Parathyroid adenoma (tissue), 2 donors: Measurements from ENCODE around the gene CYTH4.

Source experiments
- H2AFZ ChIP-seq: fragments of 300-600 bp; sonication (generic); one replicate; pipeline ENCODE4 v1.7.0; 2017; ENCODE audit warnings: antibody characterized with exemption, mild to moderate bottlenecking
- H3K27ac ChIP-seq: fragments of 300-600 bp; sonication (generic); one replicate; pipeline ENCODE4 v1.7.0; 2017
- H3K27me3 ChIP-seq: fragments of 300-600 bp; sonication (generic); one replicate; pipeline ENCODE4 v1.7.0; 2017; ENCODE audit warnings: low read length; ENCODE audit not compliant: control insufficient read depth, insufficient read depth
- H3K36me3 ChIP-seq: fragments of 300-600 bp; sonication (generic); one replicate; pipeline ENCODE4 v1.7.0; 2017; ENCODE audit warnings: low read length; ENCODE audit not compliant: control insufficient read depth, insufficient read depth
- H3K4me1 ChIP-seq: fragments of 300-600 bp; sonication (generic); one replicate; pipeline ENCODE4 v1.7.0; 2017; ENCODE audit warnings: control low read depth
- H3K4me2 ChIP-seq: fragments of 300-600 bp; sonication (generic); one replicate; pipeline ENCODE4 v1.7.0; 2017; ENCODE audit warnings: low read length
- H3K4me3 ChIP-seq: fragments of 300-600 bp; sonication (generic); one replicate; pipeline ENCODE4 v1.7.0; 2017; ENCODE audit warnings: low read depth, low read length
- H3K79me2 ChIP-seq: fragments of 300-600 bp; sonication (generic); one replicate; pipeline ENCODE4 v1.7.0; 2017; ENCODE audit warnings: control low read depth
- H3K9ac ChIP-seq: fragments of 300-600 bp; sonication (generic); one replicate; pipeline ENCODE4 v1.7.0; 2017; ENCODE audit warnings: mild to moderate bottlenecking
- H3K9me3 ChIP-seq: fragments of 300-600 bp; sonication (generic); one replicate; pipeline ENCODE4 v1.7.0; 2017; ENCODE audit warnings: low read length; ENCODE audit not compliant: control insufficient read depth
- TF ChIP-seq, protein P1 (sequence below): fragments of 300-600 bp; sonication (generic); IDR thresholded peaks from one replicate; pipeline ENCODE4 v1.7.0; 2017; ENCODE audit warnings: antibody characterized with exemption, mild to moderate bottlenecking
- donor health status: primary hyperparathyroidism.

CYTH4 gene

DNA sequence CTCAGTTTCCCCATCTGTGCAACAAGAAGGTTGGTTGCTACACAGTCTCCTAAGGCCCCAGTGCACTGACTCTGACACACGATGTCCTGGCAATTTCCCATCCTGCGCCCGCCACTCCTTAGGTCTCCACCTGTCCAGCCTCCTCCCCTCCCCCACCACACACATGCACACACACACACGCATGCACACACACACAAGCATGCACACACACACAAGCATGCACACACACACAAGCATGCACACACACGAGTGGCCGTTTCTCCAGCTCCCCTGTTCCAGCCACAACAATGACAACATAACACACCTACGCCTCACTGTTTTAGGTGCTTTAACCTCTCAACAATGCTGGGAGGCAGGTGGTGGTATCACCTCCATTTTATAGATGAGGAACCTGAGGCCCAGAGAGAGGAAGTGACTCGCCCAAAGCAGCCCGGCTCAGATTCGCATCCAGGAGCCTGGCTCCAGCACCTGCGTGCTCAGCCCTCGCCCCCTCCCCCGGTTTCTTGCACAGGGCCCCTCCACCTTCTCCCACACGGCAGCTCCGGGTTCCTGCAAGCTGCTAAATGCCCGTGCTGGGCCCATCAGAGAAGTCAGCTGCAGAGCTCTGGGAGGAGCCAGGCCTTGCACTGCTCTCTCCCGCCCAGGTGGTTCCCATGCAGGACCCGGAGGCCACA lies 13.0 kb downstream of the CYTH4 start:
- Histone ChIP-seq H3K9me3 (no peaks in the 10 kb centered on the region), H3K4me3 (no peak overlapping the region), H3K9ac (no peak overlapping the region), H3K27me3 (no peaks in the 10 kb centered on the region), H3K4me2 (no peak overlapping the region), H3K79me2 (no peaks in the 10 kb centered on the region), H2AFZ (no peak overlapping the region), H3K4me1 (no peaks in the 10 kb centered on the region), H3K36me3 (no peaks in the 10 kb centered on the region), H3K27ac (no peak overlapping the region)
- TF ChIP-seq, protein P1, sequence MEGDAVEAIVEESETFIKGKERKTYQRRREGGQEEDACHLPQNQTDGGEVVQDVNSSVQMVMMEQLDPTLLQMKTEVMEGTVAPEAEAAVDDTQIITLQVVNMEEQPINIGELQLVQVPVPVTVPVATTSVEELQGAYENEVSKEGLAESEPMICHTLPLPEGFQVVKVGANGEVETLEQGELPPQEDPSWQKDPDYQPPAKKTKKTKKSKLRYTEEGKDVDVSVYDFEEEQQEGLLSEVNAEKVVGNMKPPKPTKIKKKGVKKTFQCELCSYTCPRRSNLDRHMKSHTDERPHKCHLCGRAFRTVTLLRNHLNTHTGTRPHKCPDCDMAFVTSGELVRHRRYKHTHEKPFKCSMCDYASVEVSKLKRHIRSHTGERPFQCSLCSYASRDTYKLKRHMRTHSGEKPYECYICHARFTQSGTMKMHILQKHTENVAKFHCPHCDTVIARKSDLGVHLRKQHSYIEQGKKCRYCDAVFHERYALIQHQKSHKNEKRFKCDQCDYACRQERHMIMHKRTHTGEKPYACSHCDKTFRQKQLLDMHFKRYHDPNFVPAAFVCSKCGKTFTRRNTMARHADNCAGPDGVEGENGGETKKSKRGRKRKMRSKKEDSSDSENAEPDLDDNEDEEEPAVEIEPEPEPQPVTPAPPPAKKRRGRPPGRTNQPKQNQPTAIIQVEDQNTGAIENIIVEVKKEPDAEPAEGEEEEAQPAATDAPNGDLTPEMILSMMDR = no peak

DNA sequence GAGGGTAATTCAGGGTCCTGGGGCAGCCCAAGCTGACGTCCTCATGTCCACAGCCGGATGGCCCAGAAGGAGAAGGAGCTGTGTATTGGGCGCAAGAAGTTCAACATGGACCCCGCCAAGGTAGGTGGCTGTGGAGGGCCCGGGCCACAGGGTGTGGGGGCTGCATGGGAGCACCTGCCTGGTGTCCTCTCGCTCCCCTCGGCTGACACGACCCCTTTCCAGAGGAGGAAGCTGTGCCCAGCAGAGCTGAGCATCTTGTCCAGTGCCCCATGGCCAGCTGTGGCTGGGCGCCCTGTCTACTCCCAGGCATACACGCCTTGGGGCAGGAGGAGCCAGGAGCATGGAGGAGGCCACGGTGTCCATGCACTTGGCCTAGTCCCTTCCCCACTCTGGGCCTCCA lies 13.6 kb downstream of the CYTH4 start:
- H3K36me3 ChIP-seq = no peaks in the 10 kb centered on the region
- TF ChIP-seq, protein P1 = no peak
- no peak overlapping the region for H3K4me2 ChIP-seq
- no peak overlapping the region for H3K27ac ChIP-seq
- no peak overlapping the region for H3K9ac ChIP-seq
- H3K27me3 ChIP-seq = no peaks in the 10 kb centered on the region
- no peak overlapping the region for H2AFZ ChIP-seq
- H3K79me2 ChIP-seq = no peaks in the 10 kb centered on the region
- no peaks in the 10 kb centered on the region for H3K9me3 ChIP-seq
- no peak overlapping the region for H3K4me3 ChIP-seq
- H3K4me1 ChIP-seq = no peaks in the 10 kb centered on the region

GRCh38 chr22:37298748-37299495 lies 16.6 kb downstream of the CYTH4 start:
- Histone ChIP-seq H2AFZ (no peak overlapping the region), H3K27me3 (no peaks in the 10 kb centered on the region), H3K9me3 (no peaks in the 10 kb centered on the region), H3K79me2 (no peaks in the 10 kb centered on the region), H3K9ac (no peak overlapping the region), H3K27ac (no peak overlapping the region), H3K4me3 (no peak overlapping the region), H3K4me1 (no peaks in the 10 kb centered on the region), H3K4me2 (no peak overlapping the region), H3K36me3 (no peaks in the 10 kb centered on the region)
- TF ChIP-seq, protein P1 = no peak

GRCh38 chr22:37299969-37300509 lies 17.7 kb downstream of the CYTH4 start:
- Histone ChIP-seq H3K4me3 (no peak overlapping the region), H3K4me2 (no peak overlapping the region), H3K27ac (no peak overlapping the region), H3K9me3 (no peaks in the 10 kb centered on the region), H3K79me2 (no peaks in the 10 kb centered on the region), H3K36me3 (no peaks in the 10 kb centered on the region), H2AFZ (no peak overlapping the region), H3K4me1 (no peaks in the 10 kb centered on the region), H3K9ac (no peak overlapping the region), H3K27me3 (no peaks in the 10 kb centered on the region)
- TF ChIP-seq, protein P1 = no peak
